Stimulated activated CD4-positive, alpha-beta T cell treated with anti-CD3 and anti-CD28 coated beads, Interleukin-15, amount 100 ng/mL, for 24 hours (primary cell): ENCODE results near the gene TRERF1.
"Not testable (repeated sequence)": the region's sequence is repeated elsewhere in the genome, so short reads cannot be mapped to it uniquely, and the experiment has no call there.

Source experiments
- DNase-seq: peaks from one replicate; pipeline ENCODE4 v3.0.0-alpha.2; 2020

The TRERF1 gene

GRCh38 chr6:42237857-42238256 is 213.9 kb downstream of the TRERF1 start:
- DNase-seq = no peak

- no peak for DNase-seq
Measured at GRCh38 chr6:42236682-42237473, 214.8 kb downstream of the TRERF1 start.

GRCh38 chr6:42236030-42236429 is 215.7 kb downstream of the TRERF1 start:
- no peak for DNase-seq

GRCh38 chr6:42232035-42232434 is 219.7 kb downstream of the TRERF1 start:
- DNase-seq = no peak

GRCh38 chr6:42230345-42231321 is 221.1 kb downstream of the TRERF1 start:
- DNase-seq = no peak

GRCh38 chr6:42229506-42230119 is 222.1 kb downstream of the TRERF1 start:
- DNase-seq = no peak

GRCh38 chr6:42228305-42228704 is 223.4 kb downstream of the TRERF1 start:
- no peak for DNase-seq

- no peak for DNase-seq
Measured at GRCh38 chr6:42227173-42227850, 224.4 kb downstream of the TRERF1 start.

GRCh38 chr6:42226645-42227143 is 225.0 kb downstream of the TRERF1 start:
- no peak for DNase-seq

- DNase-seq = no peak
Measured at GRCh38 chr6:42226161-42226611, 225.5 kb downstream of the TRERF1 start.

- no peak for DNase-seq
Measured at GRCh38 chr6:42225419-42225818, 226.3 kb downstream of the TRERF1 start.

- DNase-seq = no peak
Measured at GRCh38 chr6:42225029-42225339, 226.7 kb downstream of the TRERF1 start.

GRCh38 chr6:42224222-42225028 is 227.3 kb downstream of the TRERF1 start:
- DNase-seq = peak; percentile 15

GRCh38 chr6:42222448-42222847 is 229.3 kb downstream of the TRERF1 start:
- DNase-seq = no peak

- no peak for DNase-seq
Measured at GRCh38 chr6:42221546-42221945, 230.2 kb downstream of the TRERF1 start.

GRCh38 chr6:42220807-42221206 is 230.9 kb downstream of the TRERF1 start:
- DNase-seq = no peak

GRCh38 chr6:42217519-42218367 is 234.0 kb downstream of the TRERF1 start, which contains the start of gene MRPS10:
TSS of gene MRPS10 (minus strand) at chr6:42217861. CDS start at chr6:42217849, 12 bp downstream.
- DNase-seq = peak; percentile 93

GRCh38 chr6:42217157-42217518 is 234.6 kb downstream of the TRERF1 start:
- no peak for DNase-seq

GRCh38 chr6:42216495-42216894 is 235.2 kb downstream of the TRERF1 start:
- not testable (repeated sequence) for DNase-seq

GRCh38 chr6:42212442-42212841 is 239.3 kb downstream of the TRERF1 start:
- no peak for DNase-seq

- DNase-seq = no peak
Measured at GRCh38 chr6:42211726-42212125, 240.0 kb downstream of the TRERF1 start.
